GM21717 (cell line): ENCODE measurements around the gene PPIG.
"Not testable (repeated sequence)": the region's sequence is repeated elsewhere in the genome, so short reads cannot be mapped to it uniquely, and the experiment has no call there.

Source experiments
- ATAC-seq: cut with Tn5 transposase; IDR thresholded peaks from one replicate; pipeline ENCODE4 v1.9.1; 2021; ENCODE audit warnings: mild to moderate bottlenecking, moderate library complexity; ENCODE audit not compliant: unreplicated experiment

The PPIG gene

DNA sequence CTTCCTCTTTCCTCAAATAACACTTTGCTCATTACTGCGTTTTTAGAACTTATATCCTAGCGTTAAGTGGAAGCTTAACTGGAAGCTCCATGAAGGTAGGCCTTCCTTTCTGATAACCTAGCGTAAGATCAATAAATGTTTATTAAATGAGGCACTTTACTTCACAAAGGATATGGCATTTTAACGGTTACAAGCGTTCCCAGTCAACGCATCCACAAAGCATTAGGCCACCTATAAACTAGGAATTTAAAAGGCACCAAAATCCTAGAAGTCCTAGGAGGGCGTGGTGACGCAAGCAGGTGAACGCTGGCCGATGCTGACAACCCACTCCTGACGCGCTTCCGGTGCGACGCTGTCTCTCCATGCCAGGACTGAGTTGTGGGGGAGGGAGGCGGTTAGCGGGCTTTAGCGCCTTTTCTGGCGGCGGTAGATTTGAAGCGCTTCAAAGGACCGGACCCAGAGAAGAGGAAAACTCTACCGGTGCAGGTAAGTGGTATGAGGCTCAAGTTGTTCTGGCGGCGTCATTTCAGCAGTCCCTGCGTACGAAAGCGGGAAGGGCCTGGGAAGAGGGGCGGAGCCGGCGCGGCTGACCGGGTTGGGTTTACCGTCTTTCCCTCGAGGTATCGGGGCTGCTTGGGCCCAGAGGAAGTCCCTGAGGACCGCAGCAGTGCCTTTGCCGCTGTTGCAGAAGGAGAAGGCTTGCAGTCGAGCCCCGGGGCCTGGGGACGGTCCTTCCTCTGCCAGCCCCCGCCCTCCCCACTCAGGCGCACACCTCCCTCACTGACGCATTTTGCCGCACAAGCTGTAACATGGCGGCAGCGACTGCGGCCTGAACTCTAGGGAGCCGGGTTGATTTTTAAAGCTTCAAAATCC, at the start of gene PPIG:
TSS of gene PPIG (plus strand) at position 347 of the 873 bp plus-strand sequence. CDS start 19,691 bp downstream, outside the sequence.
- peak; percentile 90 for ATAC-seq

DNA sequence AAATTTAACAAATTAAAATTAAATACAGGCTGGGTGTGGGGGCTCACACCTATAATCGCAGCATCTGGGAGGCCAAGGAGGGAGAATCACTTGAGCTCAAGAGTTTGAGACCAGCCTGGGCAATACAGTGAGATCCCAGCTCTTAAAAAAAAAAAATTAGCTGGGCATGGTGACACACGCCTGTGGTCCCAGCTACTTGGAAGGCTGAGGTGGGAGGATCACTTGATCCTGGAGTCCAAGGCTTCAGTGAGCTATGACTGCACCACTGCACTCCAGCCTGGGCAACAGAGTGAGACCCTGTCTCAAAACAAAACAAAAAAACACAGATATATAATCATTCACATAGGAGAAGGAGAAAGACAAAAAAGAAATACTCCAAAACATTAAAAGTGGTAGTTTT, 44.7 kb upstream of the PPIG start:
- ATAC-seq: not testable (repeated sequence)

DNA sequence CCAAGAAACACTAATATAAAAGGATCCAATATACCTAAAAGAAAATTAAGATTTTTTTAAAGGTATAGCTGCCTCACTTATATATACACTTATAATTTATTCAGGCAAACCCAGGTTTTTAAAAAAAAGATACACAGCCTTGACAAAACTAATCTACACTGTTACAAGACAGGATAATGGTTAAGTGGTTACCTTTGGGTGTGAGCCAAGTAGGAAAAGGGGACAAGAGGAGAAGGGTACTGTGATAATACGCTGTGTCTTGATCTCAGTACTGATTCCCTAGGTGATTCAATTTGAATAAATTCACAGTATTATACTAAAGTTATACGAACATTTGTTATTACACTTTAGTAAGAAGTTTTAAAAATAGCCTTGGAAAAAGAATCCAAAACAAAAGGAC, 44.0 kb upstream of the PPIG start:
- no peak for ATAC-seq

DNA sequence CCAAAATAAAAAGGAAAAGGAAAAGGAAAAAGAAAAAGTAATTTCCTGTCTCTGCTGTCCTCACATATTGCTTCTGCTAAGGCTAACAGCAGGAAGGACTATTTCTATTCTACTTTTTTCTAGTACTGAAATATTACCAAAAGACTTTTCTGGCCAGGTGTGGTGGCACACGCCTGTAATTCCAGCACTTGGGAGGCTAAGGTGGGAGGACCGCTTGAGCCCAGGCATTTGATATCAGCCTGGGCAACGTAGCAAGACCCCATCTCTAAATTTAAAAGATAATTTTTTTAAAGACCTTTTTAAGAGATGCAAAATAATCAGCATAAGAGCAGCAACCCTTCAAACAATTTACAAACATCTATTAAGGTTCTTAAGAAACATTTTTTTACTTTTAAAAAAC, 41.7 kb upstream of the PPIG start:
- no peak for ATAC-seq

DNA sequence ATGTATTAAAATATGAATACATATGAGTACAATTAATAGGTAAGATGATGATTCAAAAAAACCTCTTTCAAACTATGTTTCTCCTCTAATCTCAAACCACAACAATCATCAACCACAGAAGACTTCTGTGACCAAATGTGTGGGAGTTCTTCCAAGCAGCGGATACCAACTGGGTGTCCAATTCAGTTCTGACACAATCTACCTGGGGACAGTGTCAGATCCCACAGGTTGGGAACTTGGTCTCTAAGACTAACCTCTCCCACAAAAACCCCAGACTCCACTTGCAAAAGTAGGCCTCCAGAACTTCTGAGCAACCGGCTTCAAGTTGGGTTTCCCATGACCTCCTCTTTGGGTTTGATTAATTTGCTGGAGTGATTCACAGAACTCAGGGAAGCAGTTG, 37.4 kb upstream of the PPIG start:
- no peak for ATAC-seq

DNA sequence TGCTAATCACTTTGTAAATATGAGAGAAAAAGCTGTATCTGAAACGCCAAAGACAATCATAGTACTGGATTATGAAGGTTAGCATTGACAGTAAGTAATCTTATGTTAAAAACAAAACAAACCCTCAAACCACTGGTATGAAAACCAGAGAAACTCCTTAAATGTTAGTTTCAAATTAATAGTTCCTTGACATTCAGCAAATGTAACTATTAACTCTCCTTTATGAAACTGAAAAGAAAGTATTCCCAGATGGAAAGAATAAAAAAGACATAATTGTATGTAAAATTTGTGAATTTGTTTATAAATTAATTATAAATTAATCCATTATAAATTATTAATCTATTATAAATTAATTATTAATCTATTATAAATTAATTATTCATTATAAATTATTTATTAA, 22.8 kb upstream of the PPIG start:
- no peak for ATAC-seq

DNA sequence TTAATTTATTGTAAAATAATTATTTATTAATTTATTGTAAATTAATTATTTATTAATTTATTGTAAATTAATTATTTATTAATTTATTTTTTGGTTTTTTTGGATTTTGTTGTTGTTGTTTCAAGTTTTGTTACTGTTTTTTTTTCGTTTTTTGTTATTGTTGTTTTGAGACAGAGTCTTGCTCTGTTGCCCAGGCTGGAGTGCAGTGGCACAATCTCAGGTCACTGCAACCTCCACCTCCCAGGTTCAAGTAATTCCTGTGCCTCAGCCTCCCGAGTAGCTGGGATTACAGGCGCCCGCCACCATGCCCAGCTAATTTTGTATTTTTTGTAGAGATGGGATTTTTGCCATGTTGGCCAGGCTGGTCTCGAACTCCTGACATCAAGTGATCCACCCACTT, 22.1 kb upstream of the PPIG start:
- ATAC-seq: not testable (repeated sequence)

DNA sequence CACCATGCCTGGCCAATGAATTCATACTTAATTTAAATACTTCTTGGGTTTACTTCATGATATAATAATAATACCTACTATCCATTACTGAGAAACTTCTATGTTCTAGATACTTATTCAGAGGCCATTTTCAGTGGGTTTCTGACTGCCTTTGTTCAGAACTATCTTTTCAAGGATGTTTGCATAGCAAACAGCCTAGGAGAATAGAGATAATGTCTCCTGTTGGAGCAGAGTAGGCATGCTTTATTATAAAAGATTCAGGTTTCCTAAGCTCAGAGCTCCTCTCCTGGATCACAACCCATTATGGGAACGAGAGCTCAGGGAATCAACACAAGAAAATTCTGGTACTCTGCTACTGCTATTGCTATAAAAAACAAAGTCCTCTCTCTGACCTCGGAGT, 21.6 kb upstream of the PPIG start:
- ATAC-seq: no peak

DNA sequence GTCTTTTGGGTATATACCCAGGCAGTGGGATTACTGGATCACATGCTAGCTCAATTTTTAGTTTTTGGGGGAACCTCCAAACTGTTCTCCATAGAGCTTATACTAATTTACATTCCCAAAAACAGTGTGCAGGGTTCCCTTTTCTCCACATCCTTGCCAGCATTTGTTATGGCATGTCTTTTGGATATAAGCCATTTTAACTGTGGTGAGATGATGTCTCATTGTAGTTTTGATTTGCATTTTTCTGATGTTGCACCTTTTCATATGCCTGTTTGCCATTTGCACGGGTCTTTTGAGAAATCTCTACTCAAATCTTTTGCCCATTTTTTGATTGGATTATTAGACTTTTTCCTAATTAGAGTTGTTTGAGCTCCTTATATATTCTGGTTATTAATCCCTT, 18.5 kb upstream of the PPIG start:
- ATAC-seq: no peak

DNA sequence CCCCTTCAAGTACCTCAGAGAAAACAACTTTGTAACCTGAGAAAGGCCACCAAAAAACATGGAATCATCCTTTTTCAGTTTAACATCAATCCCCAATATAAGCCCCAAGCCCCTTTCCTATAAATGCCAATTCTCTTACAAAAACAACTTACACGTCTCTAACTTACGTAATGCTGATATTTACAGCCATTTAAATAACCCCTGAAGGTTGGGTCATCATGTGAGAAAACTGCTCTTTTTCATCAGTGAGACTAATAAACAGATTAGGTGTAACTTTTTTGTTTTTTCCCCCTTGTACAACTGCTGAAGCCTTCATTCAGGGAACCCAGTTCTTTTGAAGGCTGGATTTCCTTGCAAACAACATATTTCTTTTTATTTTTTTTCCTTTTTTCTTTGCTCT, 14.2 kb upstream of the PPIG start:
- ATAC-seq: no peak

DNA sequence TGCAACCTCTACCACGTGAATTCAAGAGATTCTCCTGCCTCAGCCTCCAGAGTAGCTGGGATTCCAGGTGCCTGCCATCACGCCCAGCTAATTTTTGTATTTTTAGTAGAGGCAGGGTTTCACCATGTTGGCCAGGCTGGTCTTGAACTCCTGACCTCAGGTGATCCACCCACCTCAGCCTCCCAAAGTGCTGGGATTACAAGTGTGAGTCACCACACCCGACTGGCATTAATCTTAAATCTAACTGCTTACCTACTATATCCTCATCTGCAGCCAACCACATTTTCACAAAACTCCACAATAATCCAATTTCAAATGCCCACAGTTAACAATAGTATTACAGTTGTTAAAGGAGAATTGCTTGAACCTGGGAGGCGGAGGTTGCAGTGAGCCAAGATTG, 13.4 kb upstream of the PPIG start:
- not testable (repeated sequence) for ATAC-seq

DNA sequence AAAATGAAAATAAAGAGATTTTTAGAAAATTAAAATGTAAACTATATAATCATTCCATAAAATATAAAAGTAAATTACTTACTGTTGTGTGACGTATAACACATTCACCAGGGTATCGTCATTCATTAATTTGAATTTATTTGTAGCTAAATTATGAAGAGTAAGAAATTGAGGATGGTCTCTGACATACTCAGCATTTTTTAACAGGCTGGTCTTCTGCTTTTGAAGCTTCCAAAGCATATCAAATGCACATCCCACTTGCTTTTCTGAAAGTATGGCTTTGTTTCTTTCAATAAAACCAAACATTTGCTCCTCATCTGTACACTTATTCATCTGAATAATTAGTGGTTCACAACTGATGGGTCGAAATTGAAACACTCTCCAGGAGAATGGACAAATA, 12.6 kb upstream of the PPIG start:
- ATAC-seq: no peak

DNA sequence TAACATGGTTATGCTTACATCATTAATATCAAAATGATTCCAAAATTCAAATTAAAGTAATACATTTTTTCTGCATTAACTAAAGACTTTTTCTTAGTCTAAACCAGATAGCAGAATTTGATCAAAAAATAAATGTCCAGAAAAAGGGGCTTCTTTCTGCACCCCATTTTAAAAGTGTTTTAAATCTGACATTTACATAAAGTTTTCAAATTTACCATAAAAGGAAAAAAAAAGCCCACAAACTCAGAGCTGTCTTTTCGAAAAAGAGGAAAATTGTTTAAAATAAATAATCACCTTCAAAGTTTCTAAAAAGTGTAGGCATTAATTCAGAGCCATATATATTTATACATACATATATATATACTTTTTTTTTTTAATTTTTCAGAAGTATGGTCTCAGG, 12.0 kb upstream of the PPIG start:
- no peak for ATAC-seq

DNA sequence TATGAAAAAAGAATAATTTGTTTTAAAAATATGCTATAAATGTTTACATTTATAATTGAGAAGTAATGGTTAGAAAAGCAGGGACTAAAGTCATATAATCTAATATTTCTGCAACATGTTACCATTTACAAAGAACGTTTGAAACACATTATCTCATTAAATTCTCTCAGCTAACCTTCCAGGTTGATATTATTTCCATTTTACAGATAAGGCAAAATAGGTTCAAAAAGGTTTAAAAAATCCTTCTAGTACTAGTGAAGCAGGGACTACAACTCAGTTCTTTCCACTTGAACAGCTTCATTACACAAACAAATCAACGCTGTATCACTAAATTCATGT, 11.4 kb upstream of the PPIG start:
- ATAC-seq: no peak

DNA sequence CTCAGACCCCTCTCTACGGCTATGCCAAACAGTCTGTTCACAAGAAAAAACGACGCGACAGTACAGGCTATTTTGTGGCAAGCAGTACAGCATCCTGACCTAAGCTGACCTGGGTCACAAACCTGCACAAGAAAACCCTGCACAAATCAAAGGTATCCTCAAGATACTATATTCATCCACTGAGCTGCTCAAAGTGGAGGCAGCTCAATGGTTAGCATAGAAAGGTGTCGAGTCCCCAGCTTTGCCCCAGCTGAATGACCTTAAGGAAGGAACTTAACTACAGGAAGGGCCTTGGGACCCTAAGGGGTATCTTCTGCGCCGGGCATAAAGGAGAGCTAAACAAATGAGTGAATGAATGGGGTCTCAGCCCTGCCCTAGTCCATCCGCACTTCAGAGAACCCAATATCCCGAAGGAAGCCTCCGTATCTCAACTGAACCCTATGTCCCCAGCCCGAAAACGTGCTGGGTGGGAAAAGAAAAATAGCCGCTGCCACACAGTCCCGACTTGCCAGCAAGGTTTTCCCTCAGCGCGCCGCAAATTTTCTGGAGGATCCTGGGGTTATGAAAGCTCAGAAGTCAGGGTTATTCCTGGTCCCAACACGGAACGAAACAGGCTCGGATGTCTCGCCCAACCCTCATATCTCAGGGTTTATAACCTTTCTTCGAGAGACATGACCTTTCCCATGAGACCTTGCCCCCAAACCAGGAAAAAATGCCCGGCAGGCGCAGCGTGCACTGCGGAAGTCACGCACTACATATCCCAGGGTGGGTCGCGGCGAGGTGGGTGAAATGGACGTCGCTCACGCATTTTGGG, 10.8 kb upstream of the PPIG start, which contains the start of gene FASTKD1:
TSS of gene FASTKD1 (minus strand) at position 706 of the 814 bp plus-strand sequence. CDS start 1,836 bp downstream, outside the sequence.
- ATAC-seq: peak; percentile 99

DNA sequence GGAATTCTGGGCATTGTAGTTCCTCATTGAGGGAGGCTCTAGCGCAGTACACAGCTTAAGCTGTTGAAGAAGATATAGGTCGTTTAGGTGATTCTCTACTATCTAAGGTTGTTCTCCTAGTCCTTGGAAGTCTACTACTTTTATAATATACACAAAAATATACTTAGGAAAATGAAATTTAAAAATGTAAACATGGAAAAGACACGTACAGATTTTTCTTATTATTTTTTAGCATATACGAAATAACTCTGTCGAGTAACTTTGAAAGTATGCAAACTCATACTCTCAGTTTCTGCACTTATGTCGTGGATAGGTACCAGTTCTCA, 10.2 kb upstream of the PPIG start:
- no peak for ATAC-seq

DNA sequence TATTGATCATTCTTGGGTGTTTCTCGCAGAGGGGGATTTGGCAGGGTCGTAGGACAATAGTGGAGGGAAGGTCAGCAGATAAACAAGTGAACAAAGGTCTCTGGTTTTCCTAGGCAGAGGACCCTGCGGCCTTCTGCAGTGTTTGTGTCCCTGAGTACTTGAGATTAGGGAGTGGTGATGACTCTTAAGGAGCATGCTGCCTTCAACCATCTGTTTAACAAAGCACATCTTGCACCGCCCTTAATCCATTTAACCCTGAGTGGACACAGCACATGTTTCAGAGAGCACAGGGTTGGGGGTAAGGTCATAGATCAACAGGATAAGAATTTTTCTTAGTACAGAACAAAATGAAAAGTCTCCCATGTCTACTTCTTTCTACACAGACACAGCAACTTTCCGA, 9.6 kb upstream of the PPIG start:
- ATAC-seq: not testable (repeated sequence)

DNA sequence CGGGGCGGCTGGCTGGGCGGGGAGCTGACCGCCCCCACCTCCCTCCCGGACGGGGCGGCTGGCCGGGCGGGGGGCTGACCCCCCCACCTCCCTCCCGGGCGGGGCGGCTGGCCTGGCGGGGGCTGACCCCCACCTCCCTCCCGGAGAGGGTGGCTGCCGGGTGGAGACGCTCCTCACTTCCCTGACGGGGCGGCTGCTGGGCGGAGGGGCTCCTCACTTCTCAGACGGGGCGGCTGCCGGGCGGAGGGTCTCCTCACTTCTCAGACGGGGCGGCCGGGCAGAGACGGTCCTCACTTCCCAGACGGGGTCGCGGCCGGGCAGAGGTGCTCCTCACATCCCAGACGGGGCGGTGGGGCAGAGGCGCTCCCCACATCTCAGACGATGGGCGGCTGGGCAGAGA, 8.9 kb upstream of the PPIG start:
- not testable (repeated sequence) for ATAC-seq

DNA sequence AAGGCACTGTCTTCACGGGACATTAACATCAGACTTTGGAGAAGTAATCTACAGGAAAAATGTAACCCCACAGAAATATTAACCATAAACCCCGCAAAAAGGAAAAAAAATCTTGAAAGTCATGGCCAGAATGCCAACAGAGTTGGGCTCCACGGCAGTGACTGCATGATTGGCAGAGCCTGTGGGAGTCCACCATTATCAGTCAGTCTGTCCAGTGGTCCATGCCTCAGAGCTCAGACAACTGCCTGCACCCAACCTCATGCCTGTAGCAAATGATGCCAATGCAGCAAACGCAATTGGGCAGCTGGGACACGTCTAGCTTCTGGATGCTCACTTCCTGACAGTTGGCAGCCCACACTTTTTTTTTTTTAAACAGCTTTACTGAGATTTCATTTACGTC, 5.1 kb upstream of the PPIG start:
- no peak for ATAC-seq

DNA sequence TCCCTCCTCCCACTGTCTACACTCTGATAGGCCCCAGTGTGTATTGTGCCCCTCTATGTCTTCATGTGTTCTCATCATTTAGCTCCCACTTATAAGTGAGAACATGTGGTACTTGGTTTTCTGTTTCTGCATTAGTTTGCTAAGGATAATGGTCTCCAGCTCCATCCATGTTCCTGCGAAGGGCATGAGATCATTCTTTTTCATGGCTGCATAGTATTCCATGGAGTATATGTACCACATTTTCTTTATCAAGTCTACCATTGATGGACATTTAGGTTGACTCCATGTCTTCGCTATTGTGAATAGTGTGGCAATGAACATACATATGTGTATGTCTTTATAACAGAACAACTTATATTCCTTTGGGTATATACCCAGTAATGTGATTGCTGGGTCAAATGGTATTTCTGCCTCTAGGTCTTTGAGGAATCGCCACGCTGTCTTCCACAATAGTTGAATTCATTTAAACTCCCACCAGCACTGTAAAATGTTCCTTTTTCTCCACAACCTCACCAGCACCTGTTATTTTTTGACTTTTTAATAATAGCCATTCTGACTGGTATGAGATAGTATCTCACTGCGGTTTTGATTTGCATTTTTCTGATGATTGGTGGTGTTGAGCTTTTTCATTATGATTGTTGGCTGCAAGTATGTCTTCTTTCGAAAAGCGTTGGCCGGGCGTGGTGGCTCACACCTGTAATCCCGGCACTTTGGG, 1.4 kb upstream of the PPIG start:
- ATAC-seq: not testable (repeated sequence)

DNA sequence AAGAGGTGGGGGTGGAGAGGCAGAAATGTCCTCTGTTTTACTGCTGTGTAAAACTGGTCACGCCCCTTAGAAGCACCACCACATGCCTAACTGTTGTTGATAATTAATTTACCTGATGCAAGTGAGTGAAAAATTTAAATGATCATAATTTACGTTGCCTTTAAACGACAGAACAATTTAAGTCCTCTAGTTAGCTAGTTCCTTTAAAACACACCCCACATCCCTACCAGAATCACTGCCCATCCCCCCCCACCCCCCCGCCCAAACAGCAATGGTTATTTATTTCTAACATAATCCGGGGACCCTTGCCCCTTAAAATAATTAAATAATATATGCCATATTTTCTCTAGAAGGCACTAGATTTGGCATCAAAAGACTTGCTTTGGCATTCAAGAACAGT, 633 bp upstream of the PPIG start:
- ATAC-seq: no peak

DNA sequence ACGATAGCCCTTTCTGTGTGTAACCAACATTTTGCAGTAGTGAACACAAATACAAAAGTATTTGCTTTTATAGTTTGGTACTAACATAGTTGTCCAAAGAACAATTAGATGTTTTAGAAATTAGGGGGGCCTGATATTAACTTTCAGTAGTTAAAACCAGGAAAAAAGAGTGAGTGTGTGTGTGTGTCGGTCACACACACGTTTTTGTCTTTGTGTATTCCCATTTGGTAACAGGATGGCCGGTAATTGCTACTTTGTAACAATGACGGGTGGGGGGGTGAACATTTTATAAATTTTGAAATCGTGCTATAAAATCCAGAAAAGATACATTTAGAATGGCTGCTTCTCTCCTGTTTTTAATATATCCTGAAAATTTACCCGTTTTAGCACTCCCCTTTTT, 1.5 kb downstream of the PPIG start:
- ATAC-seq: no peak
